Measurements from ENCODE around the gene PIGC. TPM values are rescaled to one million over a fixed set of nuclear protein-coding genes. Genes with fewer than 3 reads are reported as not detected.

Gene PIGC
- total RNA-seq, 1 experiment from 2014 or later = 29.2 TPM

DNA sequence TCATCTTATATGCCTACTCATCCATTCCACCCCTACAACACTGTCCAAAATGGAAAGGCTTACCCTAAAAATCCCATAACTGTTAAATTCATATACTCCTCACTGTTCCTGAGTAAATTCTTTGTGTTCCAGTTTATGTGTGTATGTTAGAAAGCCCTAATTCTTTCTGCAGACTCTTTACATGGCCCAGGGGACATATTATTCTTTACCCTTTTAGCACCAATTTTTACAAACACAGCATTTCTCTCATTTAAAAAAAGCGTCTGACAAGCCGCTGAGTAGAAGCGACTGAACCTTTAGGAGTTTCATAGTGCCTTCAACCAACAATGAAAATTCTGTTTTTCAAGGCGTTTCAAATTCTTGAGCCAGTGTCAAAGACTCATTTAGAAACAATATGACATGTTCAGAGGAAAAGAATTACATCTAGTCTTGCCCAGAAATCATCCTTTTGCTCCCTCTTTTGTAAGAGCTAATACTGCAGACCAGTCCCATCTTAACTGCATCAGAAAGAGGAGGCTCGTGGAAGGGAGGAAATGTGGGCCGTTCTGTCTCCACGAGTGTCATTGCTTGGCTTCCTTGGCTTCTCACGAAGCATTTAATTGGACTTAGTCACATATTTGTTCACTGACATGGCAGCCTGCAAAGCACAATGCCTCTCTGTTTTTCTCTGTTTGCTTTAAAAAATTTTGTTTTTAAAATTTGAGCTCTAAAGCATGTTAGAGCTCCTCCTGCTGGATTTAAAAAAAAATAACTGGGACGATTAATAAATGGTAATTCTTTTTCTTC lies 44.7 kb downstream of the PIGC start:
- intact Hi-C loops (cut with micrococcal nuclease; ENCODE audit: unreplicated experiment) = loop anchor here (1.0 to 10.0 kb wide), 9 partner anchors 39 to 594 kb away; no protein-coding TSS in a partner anchor
- no peaks in the 10 kb centered on the region for H3K27me3 Mint-ChIP-seq (ENCODE audit: unreplicated experiment)
- peaks cover 7% of the 10 kb centered on the region for H3K36me3 Mint-ChIP-seq (ENCODE audit: insufficient read depth, unreplicated experiment)
- TF ChIP-seq, protein P1, sequence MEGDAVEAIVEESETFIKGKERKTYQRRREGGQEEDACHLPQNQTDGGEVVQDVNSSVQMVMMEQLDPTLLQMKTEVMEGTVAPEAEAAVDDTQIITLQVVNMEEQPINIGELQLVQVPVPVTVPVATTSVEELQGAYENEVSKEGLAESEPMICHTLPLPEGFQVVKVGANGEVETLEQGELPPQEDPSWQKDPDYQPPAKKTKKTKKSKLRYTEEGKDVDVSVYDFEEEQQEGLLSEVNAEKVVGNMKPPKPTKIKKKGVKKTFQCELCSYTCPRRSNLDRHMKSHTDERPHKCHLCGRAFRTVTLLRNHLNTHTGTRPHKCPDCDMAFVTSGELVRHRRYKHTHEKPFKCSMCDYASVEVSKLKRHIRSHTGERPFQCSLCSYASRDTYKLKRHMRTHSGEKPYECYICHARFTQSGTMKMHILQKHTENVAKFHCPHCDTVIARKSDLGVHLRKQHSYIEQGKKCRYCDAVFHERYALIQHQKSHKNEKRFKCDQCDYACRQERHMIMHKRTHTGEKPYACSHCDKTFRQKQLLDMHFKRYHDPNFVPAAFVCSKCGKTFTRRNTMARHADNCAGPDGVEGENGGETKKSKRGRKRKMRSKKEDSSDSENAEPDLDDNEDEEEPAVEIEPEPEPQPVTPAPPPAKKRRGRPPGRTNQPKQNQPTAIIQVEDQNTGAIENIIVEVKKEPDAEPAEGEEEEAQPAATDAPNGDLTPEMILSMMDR (IDR thresholded peaks at IDR 0.05; ENCODE audit: unreplicated experiment) = peak; percentile 43
- H3K4me1 Mint-ChIP-seq (ENCODE audit: low read depth, unreplicated experiment) = peaks cover 48% of the 10 kb centered on the region
- peak; percentile 65 for DNase-seq
- peak overlapping the region; percentile 76 for H3K27ac Mint-ChIP-seq (ENCODE audit: unreplicated experiment)
- H3K4me3 Mint-ChIP-seq (ENCODE audit: low read depth, unreplicated experiment) = peak overlapping the region; percentile 13
- no TSS peak for BruUV-seq (replicated peaks)
- H3K9me3 Mint-ChIP-seq (ENCODE audit: low read depth, unreplicated experiment) = no peaks in the 10 kb centered on the region
- CTCF ChIA-PET = interaction anchor here (0.6 to 2.3 kb wide), 24 partner anchors 18 to 867 kb away, joined by 3 to 18 read pairs (median 4); no protein-coding TSS in a partner anchor

DNA sequence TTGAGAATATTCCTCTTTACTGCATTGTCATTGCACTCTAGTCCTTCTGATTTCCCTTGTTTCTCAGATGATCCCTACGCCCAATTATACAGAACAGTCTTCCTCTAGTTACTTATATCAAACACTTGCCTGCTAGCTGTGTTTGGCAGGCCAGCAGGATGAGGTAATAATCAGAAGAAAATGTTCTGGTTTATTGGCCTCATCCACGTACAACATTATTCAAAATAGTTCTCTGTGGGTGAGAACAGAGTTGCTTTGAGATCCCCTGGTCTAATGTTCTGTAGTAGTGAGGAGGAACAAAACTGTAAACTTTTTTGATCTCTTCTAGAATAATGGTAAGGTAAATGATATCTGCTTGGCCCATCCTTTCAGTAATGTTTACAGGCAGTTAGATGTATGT lies 45.7 kb downstream of the PIGC start:
- H3K27ac Mint-ChIP-seq (ENCODE audit: unreplicated experiment) = peak overlapping the region; percentile 76
- no peak overlapping the region for H3K4me3 Mint-ChIP-seq (ENCODE audit: low read depth, unreplicated experiment)
- CTCF ChIA-PET = interaction anchor here (0.7 to 2.3 kb wide), 3 partner anchors 37 to 396 kb away, joined by 3 to 18 read pairs (median 4); no protein-coding TSS in a partner anchor
- peaks cover 7% of the 10 kb centered on the region for H3K36me3 Mint-ChIP-seq (ENCODE audit: insufficient read depth, unreplicated experiment)
- H3K4me1 Mint-ChIP-seq (ENCODE audit: low read depth, unreplicated experiment) = peaks cover 58% of the 10 kb centered on the region
- DNase-seq = no peak
- no peaks in the 10 kb centered on the region for H3K9me3 Mint-ChIP-seq (ENCODE audit: low read depth, unreplicated experiment)
- no TSS peak for BruUV-seq (replicated peaks)
- intact Hi-C loops (cut with micrococcal nuclease; ENCODE audit: unreplicated experiment) = loop anchor here (2.0 to 10.0 kb wide), 6 partner anchors 75 to 593 kb away; no protein-coding TSS in a partner anchor
- H3K27me3 Mint-ChIP-seq (ENCODE audit: unreplicated experiment) = no peaks in the 10 kb centered on the region
- TF ChIP-seq, protein P1 (IDR thresholded peaks at IDR 0.05; ENCODE audit: unreplicated experiment) = no peak

DNA sequence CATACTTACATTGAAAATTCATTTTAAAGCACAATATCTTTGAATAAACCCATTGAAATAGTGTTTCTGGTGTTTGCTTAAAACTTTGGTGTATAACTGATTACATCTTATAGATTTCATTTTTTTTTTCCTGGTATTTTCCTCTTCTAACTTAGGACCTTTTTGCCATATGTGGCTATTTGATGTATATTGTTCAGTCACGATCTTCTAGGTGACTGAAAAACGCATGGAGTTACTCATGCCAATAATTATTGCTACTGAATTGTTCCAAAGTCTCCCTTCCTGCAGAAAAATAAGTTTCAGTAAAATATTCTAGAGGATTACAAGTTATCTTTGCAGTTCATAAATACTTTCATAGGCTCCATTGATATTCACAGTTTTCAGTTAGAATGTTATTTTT lies 46.2 kb downstream of the PIGC start:
- CTCF ChIA-PET = interaction anchor here (0.7 to 2.0 kb wide), 6 partner anchors 36 to 412 kb away, joined by 3 to 11 read pairs (median 4); no protein-coding TSS in a partner anchor
- intact Hi-C loops (cut with micrococcal nuclease; ENCODE audit: unreplicated experiment) = loop anchor here (2.0 to 10.0 kb wide), 6 partner anchors 75 to 593 kb away; no protein-coding TSS in a partner anchor
- peaks cover 7% of the 10 kb centered on the region for H3K36me3 Mint-ChIP-seq (ENCODE audit: insufficient read depth, unreplicated experiment)
- no peak for DNase-seq
- BruUV-seq (replicated peaks) = no TSS peak
- no peaks in the 10 kb centered on the region for H3K9me3 Mint-ChIP-seq (ENCODE audit: low read depth, unreplicated experiment)
- no peak overlapping the region for H3K27ac Mint-ChIP-seq (ENCODE audit: unreplicated experiment)
- peaks cover 59% of the 10 kb centered on the region for H3K4me1 Mint-ChIP-seq (ENCODE audit: low read depth, unreplicated experiment)
- TF ChIP-seq, protein P1 (IDR thresholded peaks at IDR 0.05; ENCODE audit: unreplicated experiment) = no peak
- H3K4me3 Mint-ChIP-seq (ENCODE audit: low read depth, unreplicated experiment) = no peak overlapping the region
- H3K27me3 Mint-ChIP-seq (ENCODE audit: unreplicated experiment) = no peaks in the 10 kb centered on the region

DNA sequence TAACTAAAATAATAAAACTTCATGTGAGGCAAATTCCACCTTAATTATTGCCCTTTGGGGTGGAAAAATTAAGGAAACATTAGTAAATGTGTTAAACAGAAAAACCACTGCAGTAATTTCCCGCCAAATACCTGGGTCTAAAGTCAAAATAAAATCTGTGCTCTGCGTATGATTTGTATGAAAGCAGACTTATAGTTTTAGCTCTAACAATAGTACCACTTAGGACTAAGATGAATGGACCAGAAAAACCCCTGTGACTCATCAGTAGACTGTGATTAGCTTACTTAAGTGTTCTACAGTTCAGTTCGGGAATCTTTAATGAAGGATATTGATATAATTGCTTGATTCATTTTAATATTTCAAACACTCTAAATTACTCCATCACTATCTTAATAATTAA lies 46.6 kb downstream of the PIGC start:
- Mint-ChIP-seq H3K4me3 (ENCODE audit: low read depth, unreplicated experiment) (no peak overlapping the region), H3K36me3 (ENCODE audit: insufficient read depth, unreplicated experiment) (peaks cover 7% of the 10 kb centered on the region), H3K9me3 (ENCODE audit: low read depth, unreplicated experiment) (no peaks in the 10 kb centered on the region), H3K27ac (ENCODE audit: unreplicated experiment) (no peak overlapping the region), H3K4me1 (ENCODE audit: low read depth, unreplicated experiment) (peaks cover 59% of the 10 kb centered on the region), H3K27me3 (ENCODE audit: unreplicated experiment) (no peaks in the 10 kb centered on the region)
- no TSS peak for BruUV-seq (replicated peaks)
- TF ChIP-seq, protein P1 (IDR thresholded peaks at IDR 0.05; ENCODE audit: unreplicated experiment) = no peak
- intact Hi-C loops (cut with micrococcal nuclease; ENCODE audit: unreplicated experiment) = loop anchor here (5.0 to 10.0 kb wide), 3 partner anchors 120 to 592 kb away; no protein-coding TSS in a partner anchor
- CTCF ChIA-PET = interaction anchor here (0.5 to 2.0 kb wide), 7 partner anchors 36 to 412 kb away, joined by 3 to 11 read pairs (median 3); no protein-coding TSS in a partner anchor
- no peak for DNase-seq
